Islet of Langerhans (tissue), 1 donor: ENCODE measurements around the gene MEN1.

Experiments
- FAIRE-seq: peaks from one replicate; lab custom pipeline; 2011; peaks lifted over from hg19 to GRCh38; lab: Jason Lieb, UNC

The MEN1 gene

DNA sequence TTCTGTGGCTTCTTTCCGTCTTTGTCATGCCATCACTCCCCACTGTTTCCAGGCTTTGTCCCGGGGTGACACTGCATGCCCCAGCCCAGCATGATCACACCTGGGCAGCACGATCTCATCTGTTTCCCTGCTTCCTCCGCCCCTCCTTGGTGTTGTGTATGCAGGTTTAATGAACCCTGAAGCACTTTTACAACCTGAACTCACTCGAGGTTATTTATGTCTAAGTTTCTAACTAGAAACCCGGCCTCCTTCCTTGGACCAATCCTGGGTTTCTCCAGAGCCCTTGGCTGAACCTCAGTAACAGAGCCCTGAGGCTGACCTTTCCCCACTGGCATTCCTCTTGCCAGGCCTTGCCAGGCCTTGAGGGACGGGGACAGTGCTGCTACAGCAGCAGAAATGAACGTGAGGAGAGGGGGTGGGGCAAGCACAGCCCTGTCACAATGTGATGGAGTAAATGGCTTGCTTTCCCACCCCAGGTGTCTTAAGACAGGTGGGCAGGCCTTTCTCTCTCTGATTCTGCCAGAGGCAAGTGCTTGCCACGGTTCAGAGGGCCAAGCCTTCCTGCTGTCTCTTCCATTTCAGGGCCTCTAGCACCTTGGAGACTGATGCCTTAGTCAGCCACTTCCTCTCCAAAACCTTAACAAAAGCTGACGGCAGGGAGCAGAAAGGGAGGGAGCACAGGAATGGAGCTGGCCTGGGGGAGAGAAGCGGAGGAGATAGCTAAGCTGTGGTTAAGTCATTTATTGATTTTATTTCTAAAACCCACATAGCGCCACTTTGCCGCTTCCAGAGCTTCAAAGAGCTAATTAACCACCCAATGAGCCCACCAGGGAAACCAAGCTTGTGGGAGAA is 47.5 kb downstream of the MEN1 start:
- no peak for FAIRE-seq

DNA sequence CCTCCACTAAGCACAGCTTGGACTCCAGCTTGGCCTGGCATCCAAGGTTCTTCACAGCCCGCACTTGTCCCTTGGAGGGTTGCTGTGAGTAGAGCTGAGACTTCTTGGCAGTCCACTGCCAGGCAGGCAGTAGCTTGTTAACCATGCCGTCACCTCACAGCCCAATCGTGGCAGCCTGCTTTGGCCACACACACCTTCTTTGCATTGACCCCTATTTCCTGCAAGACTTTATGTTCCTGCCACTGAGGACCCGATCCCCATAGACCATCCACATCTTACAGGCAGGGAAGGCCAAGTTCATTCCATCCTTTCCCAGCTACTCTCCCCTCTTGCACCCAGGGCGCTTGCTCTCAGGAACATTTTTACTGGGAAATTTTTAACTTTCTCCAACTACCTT is 48.1 kb downstream of the MEN1 start:
- no peak for FAIRE-seq

- no peak for FAIRE-seq
Observed at GRCh38 chr11:64760759-64761420, 49.5 kb downstream of the MEN1 start.

DNA sequence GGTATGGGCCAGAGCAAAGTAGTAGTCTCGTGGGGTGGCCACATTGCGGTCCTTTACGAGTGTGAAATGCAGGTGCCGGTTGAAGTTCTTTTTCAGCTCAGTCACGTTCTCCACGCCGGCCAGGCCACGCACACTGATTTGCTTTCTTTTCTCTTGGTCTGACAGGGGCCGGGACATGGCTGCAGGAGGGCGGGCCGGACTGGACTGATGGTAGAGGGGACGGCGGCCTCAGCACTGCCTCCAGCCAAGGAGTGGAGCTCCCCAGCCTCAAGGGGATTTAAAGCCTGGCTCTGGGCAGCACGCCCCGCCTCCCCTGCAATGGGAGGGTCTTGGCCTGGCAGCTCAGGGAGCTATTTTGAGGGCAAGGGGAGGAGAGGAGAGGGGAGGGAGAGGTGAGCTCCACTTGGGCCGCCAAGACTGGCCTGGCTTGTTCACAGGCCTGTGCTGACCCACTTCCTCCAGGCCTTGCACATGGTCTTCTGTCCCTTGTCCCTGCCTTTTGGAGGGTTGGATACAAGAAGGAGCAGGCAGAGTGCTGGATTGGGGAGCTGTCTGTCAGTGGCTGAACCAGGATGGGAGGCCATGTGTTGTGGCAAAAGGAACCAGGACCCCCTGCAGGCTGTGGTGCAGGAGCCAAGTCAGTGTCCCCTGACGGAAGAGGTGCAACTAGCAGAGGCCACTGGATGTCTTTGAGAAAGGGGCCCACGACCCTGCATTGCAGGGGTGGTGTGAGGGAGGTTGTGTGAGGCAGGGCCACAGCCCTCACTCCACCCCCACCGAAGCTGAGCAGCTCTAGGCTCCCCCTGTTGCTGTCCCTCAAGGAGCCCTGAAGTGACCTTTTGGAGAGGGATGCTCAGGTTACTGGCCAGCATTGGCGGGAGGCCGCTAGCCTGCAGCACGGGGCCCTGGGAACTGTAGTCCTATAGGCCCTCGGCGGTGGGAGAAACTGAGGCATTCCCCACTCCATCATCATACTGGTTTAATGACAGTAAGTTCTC is 50.3 kb downstream of the MEN1 start, which contains the start of gene PYGM:
TSS of gene PYGM (minus strand) at position 253 of the 998 bp plus-strand sequence. CDS start at position 177, 76 bp downstream.
- no peak for FAIRE-seq

- no peak for FAIRE-seq
Observed at GRCh38 chr11:64759131-64759721, 51.1 kb downstream of the MEN1 start.

GRCh38 chr11:64758330-64759079 is 51.8 kb downstream of the MEN1 start:
- no peak for FAIRE-seq

- FAIRE-seq = no peak
Observed at GRCh38 chr11:64757549-64758329, 52.6 kb downstream of the MEN1 start.

DNA sequence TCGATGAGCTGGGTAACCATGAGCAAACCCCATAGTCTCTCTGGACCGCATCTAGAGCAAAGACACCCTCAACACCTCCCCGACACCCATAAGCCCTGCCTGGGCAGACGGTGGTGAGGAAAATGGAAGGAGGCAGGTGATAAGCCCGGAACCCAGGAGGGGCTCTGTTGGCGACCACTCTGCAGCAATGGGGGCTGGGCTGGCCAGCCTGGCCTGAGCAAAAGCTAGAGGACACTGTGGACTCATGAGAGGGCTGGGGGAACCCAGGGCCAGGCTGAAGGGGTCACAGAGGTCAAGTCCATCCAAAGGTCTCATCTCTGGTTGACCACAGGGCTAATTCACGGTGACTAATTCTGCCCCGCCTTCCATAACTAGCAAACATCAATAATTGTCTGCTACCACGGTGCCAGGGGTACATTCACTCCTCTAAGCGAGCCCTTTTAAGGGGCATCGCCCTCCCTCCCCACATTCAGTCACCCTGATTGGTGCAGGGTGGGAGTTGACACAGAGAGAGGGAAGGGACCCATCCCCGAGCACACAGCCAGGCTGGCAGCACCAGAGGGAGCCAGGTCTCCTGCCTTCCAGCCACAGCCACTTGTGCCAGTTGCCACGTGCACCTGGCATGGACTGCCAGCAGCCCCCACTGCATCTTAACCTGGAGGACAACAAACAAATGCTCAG is 54.5 kb downstream of the MEN1 start:
- no peak for FAIRE-seq

DNA sequence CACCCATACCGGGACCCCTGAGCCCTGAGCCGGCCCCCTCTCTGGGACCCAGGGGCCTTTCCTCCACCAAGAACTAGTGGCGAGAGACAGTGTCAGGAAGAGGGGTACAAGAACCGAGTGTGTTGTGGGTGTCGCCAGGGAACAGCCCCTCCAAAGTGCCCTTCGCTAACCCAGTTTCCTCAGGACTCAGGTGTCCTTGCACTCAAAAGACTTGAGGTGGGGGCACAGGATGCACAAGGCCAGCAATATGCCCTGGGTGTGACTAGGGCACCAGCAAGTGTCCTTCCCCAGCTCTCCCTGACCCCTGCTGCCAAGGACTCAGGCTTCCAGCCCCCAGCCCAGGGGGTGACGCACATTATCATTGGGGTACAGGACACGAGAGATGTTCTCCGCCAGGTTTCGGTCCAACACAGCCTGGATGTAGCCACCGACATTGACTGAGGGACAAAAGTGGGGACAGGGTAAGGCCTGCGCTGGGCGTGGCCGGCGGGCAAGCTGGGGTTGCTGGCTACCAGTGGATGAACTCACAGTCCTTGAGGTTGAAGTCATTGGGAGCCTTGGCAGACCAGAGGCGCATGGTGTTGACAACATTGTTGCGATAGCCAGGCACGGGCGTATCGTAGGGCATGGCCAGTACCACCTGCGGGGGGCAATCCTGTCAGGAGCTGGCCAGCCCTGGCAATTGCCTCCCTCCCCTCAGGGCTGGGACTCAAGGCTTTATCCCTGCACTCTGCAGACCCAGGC is 55.3 kb downstream of the MEN1 start:
- FAIRE-seq = no peak

DNA sequence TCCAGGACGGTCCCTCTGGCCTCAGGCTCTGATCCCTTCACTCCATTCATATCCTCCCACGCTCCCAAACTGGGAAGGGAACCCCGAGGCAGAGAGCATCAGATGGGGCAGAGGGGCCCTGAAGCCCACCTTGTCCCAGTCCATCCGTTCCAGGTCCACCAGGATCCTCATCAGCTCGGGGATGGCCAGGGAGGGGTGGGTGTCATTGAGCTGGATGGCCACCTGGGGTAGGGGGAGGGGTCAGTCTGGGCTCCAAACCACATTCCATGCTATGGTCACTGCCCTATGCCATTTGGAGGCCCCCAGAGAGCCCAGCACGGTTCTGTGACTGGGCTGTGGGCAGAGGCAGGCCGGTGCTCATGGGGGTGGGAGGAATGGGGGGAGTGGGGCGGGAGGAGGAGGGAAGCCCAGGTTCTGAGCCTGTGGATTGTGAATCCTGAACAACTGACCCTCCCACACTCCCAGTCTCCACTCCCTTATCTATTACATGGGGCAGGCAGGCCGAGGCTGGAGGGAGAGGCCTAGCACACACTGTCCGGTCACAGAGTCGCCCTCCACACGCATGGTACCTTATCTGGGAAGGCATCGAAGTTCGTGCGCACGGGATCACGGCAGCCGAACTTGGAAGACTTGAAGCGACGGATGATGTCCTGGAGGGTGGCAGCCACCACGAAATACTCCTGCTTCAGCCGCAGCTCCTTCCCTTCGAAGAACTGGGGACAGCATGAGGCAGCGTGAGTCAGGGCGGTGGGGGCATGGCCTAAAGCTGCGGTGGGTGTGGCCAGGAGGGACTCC is 56.0 kb downstream of the MEN1 start:
- no peak for FAIRE-seq
